Sigmoid colon (tissue), 4 donors: ENCODE measurements around the gene EGF.
"Not testable (repeated sequence)": the region's sequence is repeated elsewhere in the genome, so short reads cannot be mapped to it uniquely, and the experiment has no call there.

Source experiments
- EP300 ChIP-seq, 4 donors: sonication (generic); formaldehyde crosslinking; IDR thresholded peaks; one replicate each; pipeline ENCODE4 v1.6.1; 2017; ENCODE audit warnings: antibody characterized with exemption in 4 of 4
- POLR2A ChIP-seq, 2 donors: fragments of 450-650 bp; IDR thresholded peaks; one replicate each; pipeline ENCODE4 v1.6.1; 2016; ENCODE audit warnings: antibody characterized with exemption in 2 of 2, mild to moderate bottlenecking in 2 of 2, moderate library complexity in 2 of 2
- POLR2AphosphoS5 ChIP-seq, 4 donors: sonication (generic); formaldehyde crosslinking; IDR thresholded peaks; one replicate each; pipeline ENCODE4 v1.6.1; 2017; ENCODE audit warnings: antibody characterized with exemption in 4 of 4
- TF ChIP-seq, protein P1 (sequence below), 4 experiments: fragments of 450-650 bp in 3 of 4; fragments of 200-600 bp in 1 of 4; IDR thresholded peaks; one replicate each; pipeline ENCODE4 v1.5.1; 2016 to 2019; ENCODE audit warnings: antibody characterized with exemption in 4 of 4, mild to moderate bottlenecking in 3 of 4, moderate library complexity in 2 of 4

DNA sequence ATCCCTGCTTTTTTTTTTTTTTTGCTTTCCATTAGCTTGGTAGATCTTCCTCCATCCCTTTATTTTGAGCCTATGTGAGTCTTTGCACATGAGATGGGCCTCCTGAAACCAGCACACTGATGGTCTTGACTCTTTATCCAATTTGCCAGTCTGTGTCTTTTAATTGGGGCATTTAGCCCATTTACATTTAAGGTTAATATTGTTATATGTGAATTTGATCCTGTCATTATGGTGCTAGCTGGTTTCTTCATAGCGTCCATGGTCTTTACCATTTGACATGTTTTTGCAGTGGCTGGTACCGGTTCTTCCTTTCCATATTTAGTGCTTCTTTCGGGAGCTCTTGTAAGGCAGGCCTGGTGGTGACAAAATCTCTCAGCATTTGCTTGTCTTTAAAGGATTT, 24.7 kb downstream of the EGF start:
- TF ChIP-seq EP300, POLR2AphosphoS5, POLR2A (IDR thresholded peaks at IDR 0.05): not testable (repeated sequence)
- TF ChIP-seq, protein P1, sequence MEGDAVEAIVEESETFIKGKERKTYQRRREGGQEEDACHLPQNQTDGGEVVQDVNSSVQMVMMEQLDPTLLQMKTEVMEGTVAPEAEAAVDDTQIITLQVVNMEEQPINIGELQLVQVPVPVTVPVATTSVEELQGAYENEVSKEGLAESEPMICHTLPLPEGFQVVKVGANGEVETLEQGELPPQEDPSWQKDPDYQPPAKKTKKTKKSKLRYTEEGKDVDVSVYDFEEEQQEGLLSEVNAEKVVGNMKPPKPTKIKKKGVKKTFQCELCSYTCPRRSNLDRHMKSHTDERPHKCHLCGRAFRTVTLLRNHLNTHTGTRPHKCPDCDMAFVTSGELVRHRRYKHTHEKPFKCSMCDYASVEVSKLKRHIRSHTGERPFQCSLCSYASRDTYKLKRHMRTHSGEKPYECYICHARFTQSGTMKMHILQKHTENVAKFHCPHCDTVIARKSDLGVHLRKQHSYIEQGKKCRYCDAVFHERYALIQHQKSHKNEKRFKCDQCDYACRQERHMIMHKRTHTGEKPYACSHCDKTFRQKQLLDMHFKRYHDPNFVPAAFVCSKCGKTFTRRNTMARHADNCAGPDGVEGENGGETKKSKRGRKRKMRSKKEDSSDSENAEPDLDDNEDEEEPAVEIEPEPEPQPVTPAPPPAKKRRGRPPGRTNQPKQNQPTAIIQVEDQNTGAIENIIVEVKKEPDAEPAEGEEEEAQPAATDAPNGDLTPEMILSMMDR (IDR thresholded peaks at IDR 0.05) = not testable (repeated sequence)
